Lower leg skin (tissue), 4 donors: Measurements from ENCODE around the gene LOXL3. TPM values are rescaled to one million over a fixed set of nuclear protein-coding genes. Genes with fewer than 3 reads are reported as not detected.

Experiments
- DNase-seq, 2 donors: peaks; one replicate each; pipeline ENCODE4 v3.0.0-alpha.2; 2019; ENCODE audit warnings: low spot score in 2 of 2
- H3K4me3 ChIP-seq: fragments of 200-600 bp; sonication (generic); 2 replicates; pipeline ENCODE4 v1.5.1; 2017; ENCODE audit warnings: mild to moderate bottlenecking, low read depth; ENCODE audit not compliant: poor library complexity, severe bottlenecking
- CTCF ChIP-seq, 3 donors: fragments of 450-650 bp; IDR thresholded peaks; one replicate each; pipeline ENCODE4 v1.5.1; 2016; ENCODE audit warnings: antibody characterized with exemption in 3 of 3, mild to moderate bottlenecking in 3 of 3, moderate library complexity in 2 of 3
- POLR2A ChIP-seq, 2 donors: fragments of 450-650 bp; IDR thresholded peaks; one replicate each; pipeline ENCODE4 v1.6.1; 2016 to 2017; ENCODE audit warnings: antibody characterized with exemption in 2 of 2, mild to moderate bottlenecking in 1 of 2, moderate library complexity in 1 of 2
- whole genome bisulfite sequencing, 2 donors: methylation state at CpG; one replicate each; pipeline ENCODE4 v1.1.5; 2018; 5-methylcytosine and 5-hydroxymethylcytosine counted together
- intact Hi-C: fragments of 100-400 bp; cut with DNase I; formaldehyde crosslinking; loops from one replicate; pipeline ENCODE4 v1.15.0; 2023; ENCODE audit warnings: low total_unique reads
- total RNA-seq, 4 donors: library from RNA; depleted of rRNA; stranded (reverse); fragments of >200 nt; gene quantifications; one replicate each; pipeline ENCODE4 v1.1.0, GENCODE V29; 2016

Gene LOXL3
- total RNA-seq, 4 donors from 2014 or later, result 0.17 to 2.5 (median 1.4) TPM

GRCh38 chr2:74556159-74556558, 2.4 kb upstream of the LOXL3 start:
- peak in 1 of 2 donors; percentile 78 for DNase-seq
- WGBS, 2 donors, result 83 to 91% methylated on average over 14 of the region's 14 CpGs
- H3K4me3 ChIP-seq, result no peak overlapping the region
- TF ChIP-seq CTCF (IDR thresholded peaks at IDR 0.05), result no peak
- no peak for TF ChIP-seq POLR2A (IDR thresholded peaks at IDR 0.05)
- intact Hi-C loops, result no loop called here

- peak overlapping the region; percentile 35 for H3K4me3 ChIP-seq
- TF ChIP-seq CTCF (IDR thresholded peaks at IDR 0.05), result no peak
- no peak for TF ChIP-seq POLR2A (IDR thresholded peaks at IDR 0.05)
- intact Hi-C loops, result no loop called here
- 72 to 80% methylated on average over 17 of the region's 17 CpGs for WGBS, 2 donors
- peak in 1 of 2 donors; percentile 85 for DNase-seq
Measured at GRCh38 chr2:74555610-74556103, 1.9 kb upstream of the LOXL3 start.

- TF ChIP-seq CTCF (IDR thresholded peaks at IDR 0.05), result no peak
- no peak for TF ChIP-seq POLR2A (IDR thresholded peaks at IDR 0.05)
- H3K4me3 ChIP-seq, result peak overlapping the region; percentile 35
- WGBS, 2 donors, result 7 to 15% methylated on average over 46 to 47 of the region's 58 CpGs
- DNase-seq, result peak in 1 of 2 donors; percentile 91
- intact Hi-C loops, result no loop called here
Measured at GRCh38 chr2:74554820-74555531, 1.2 kb upstream of the LOXL3 start.

- no peak overlapping the region for H3K4me3 ChIP-seq
- WGBS, 2 donors, result 62 to 63% methylated on average over 25 to 27 of the region's 27 CpGs
- peak in 1 of 2 donors; percentile 84 for DNase-seq
- intact Hi-C loops, result no loop called here
- no peak for TF ChIP-seq POLR2A (IDR thresholded peaks at IDR 0.05)
- TF ChIP-seq CTCF (IDR thresholded peaks at IDR 0.05), result no peak
Measured at GRCh38 chr2:74552914-74553811, 579 bp downstream of the LOXL3 start.

- intact Hi-C loops, result no loop called here
- DNase-seq, result peak in 1 of 2 donors; percentile 85
- TF ChIP-seq CTCF (IDR thresholded peaks at IDR 0.05) (no peak), POLR2A (IDR thresholded peaks at IDR 0.05) (no peak)
- no peak overlapping the region for H3K4me3 ChIP-seq
- WGBS, 2 donors, result 81 to 85% methylated on average over 21 of the region's 21 CpGs
Measured at GRCh38 chr2:74551942-74552913, 1.5 kb downstream of the LOXL3 start.
